ENCODE measurements around the gene ATP2C1. TPM values are rescaled to one million over a fixed set of nuclear protein-coding genes. Genes with fewer than 3 reads are reported as not detected.

Gene ATP2C1
- total and polyA plus RNA-seq, 10 donors, result 11.9 to 59.7 (median 46.3) TPM

- TF ChIP-seq POLR2AphosphoS5 (IDR thresholded peaks at IDR 0.05), result no peak
- no peak for TF ChIP-seq POLR2A (IDR thresholded peaks at IDR 0.05)
- no peak for TF ChIP-seq CTCF (IDR thresholded peaks at IDR 0.05 in 8 of 11, conservative IDR thresholded peaks at IDR 0.05 in 3 of 11)
- H3K9me3 ChIP-seq, result no peaks in the 10 kb centered on the region
- H3K4me3 ChIP-seq, result no peak overlapping the region
- H3K27me3 ChIP-seq (replicated peaks in 1 of 7), result no peaks in the 10 kb centered on the region
- H3K36me3 ChIP-seq, result no peaks in the 10 kb centered on the region
- no peak overlapping the region for H3K27ac ChIP-seq
- peaks cover 4 to 74% (median 33%) of the 10 kb centered on the region in 6 donors for H3K4me1 ChIP-seq
- intact Hi-C loops (cut with DNase I; ENCODE audit: low total_unique reads), result no loop called here
- DNase-seq, result no peak
Observed at GRCh38 chr3:130900959-130901358, 7.1 kb downstream of the ATP2C1 start.

- TF ChIP-seq CTCF (IDR thresholded peaks at IDR 0.05 in 8 of 11, conservative IDR thresholded peaks at IDR 0.05 in 3 of 11) (no peak), POLR2AphosphoS5 (IDR thresholded peaks at IDR 0.05) (no peak)
Observed at GRCh38 chr3:130901463-130902204, 7.8 kb downstream of the ATP2C1 start.

GRCh38 chr3:130903412-130903908 lies 9.6 kb downstream of the ATP2C1 start:
- no peak overlapping the region for H3K27ac ChIP-seq
- no peak overlapping the region for H3K4me3 ChIP-seq
- H3K4me1 ChIP-seq, result peaks cover 4 to 74% (median 16%) of the 10 kb centered on the region in 6 donors
- 93 to 100% (median 98%) methylated on average over 1 of the region's 1 CpG for WGBS, 5 donors
- H3K9me3 ChIP-seq, result no peaks in the 10 kb centered on the region
- H3K27me3 ChIP-seq (replicated peaks in 1 of 7), result no peaks in the 10 kb centered on the region
- DNase-seq, result no peak
- TF ChIP-seq POLR2AphosphoS5 (IDR thresholded peaks at IDR 0.05), result no peak
- no peak for TF ChIP-seq POLR2A (IDR thresholded peaks at IDR 0.05)
- TF ChIP-seq CTCF (IDR thresholded peaks at IDR 0.05 in 8 of 11, conservative IDR thresholded peaks at IDR 0.05 in 3 of 11), result no peak
- no peaks in the 10 kb centered on the region for H3K36me3 ChIP-seq
- intact Hi-C loops (cut with DNase I; ENCODE audit: low total_unique reads), result no loop called here

More at GRCh38 chr3:130901463-130902204, 7.8 kb downstream of the ATP2C1 start:
- Histone ChIP-seq H3K27me3 (replicated peaks in 1 of 7) (no peaks in the 10 kb centered on the region), H3K9me3 (no peaks in the 10 kb centered on the region), H3K36me3 (no peaks in the 10 kb centered on the region), H3K27ac (no peak overlapping the region), H3K4me1 (peaks cover 4 to 74% (median 27%) of the 10 kb centered on the region in 6 donors), H3K4me3 (no peak overlapping the region)
- no peak for DNase-seq
- intact Hi-C loops (cut with DNase I; ENCODE audit: low total_unique reads), result no loop called here
- WGBS, 5 donors, result 64 to 78% (median 71%) methylated on average over 6 of the region's 6 CpGs

- no peak for TF ChIP-seq POLR2AphosphoS5 (IDR thresholded peaks at IDR 0.05)
- no peak for TF ChIP-seq POLR2A (IDR thresholded peaks at IDR 0.05)
- no peak for TF ChIP-seq CTCF (IDR thresholded peaks at IDR 0.05 in 8 of 11, conservative IDR thresholded peaks at IDR 0.05 in 3 of 11)
- no peak for DNase-seq
- intact Hi-C loops (cut with DNase I; ENCODE audit: low total_unique reads), result no loop called here
- H3K36me3 ChIP-seq, result no peaks in the 10 kb centered on the region
- WGBS, 5 donors, result 65 to 80% (median 78%) methylated on average over 1 of the region's 1 CpG
- H3K4me3 ChIP-seq, result no peak overlapping the region
- H3K27me3 ChIP-seq (replicated peaks in 1 of 7), result no peaks in the 10 kb centered on the region
- H3K4me1 ChIP-seq, result peaks cover 4 to 69% (median 14%) of the 10 kb centered on the region in 6 donors
- H3K27ac ChIP-seq, result no peak overlapping the region
- no peaks in the 10 kb centered on the region for H3K9me3 ChIP-seq
Observed at GRCh38 chr3:130904491-130904890, 10.6 kb downstream of the ATP2C1 start.
